ENCODE data around the gene MCEE. TPM values are rescaled to one million over a fixed set of nuclear protein-coding genes. Genes with fewer than 3 reads are reported as not detected.

The MCEE gene
- total and polyA plus RNA-seq, 8 donors: 15.6 to 33.2 (median 24.4) TPM

DNA sequence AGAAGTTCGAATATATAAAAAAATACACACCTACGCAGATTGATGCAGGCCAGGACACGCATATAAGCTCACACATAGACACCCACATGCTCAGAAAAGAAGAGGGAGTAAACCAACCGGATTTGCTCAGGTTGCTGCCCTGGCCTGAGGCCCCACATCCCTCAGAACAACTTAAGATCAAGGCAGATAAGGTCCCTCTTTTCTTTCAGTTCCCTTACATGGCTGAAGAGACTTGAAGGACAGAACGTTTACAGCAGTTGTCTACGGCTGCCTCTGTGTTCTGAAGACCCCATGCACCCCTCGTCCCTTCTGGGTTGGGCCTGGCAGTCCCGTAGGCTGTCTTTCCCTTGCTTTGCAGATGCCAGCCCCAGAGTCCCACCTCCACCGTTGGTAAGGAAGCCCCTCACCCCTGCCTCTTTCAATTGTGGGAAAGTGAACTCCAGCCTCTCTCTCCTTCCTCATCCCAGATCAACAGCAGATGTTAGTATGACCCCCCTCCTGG lies 65.9 kb downstream of the MCEE start:
- Histone ChIP-seq H3K27me3 (peaks cover 0 to 19% of the 10 kb centered on the region in 2 donors), H3K4me1 (peaks cover 2 to 46% of the 10 kb centered on the region in 2 donors), H3K9me3 (no peaks in the 10 kb centered on the region), H3K36me3 (no peaks in the 10 kb centered on the region), H3K4me3 (peak overlapping the region in 1 of 2 donors; percentile 19), H3K27ac (peak overlapping the region; percentile 68 to 95)
- no peak for DNase-seq
- intact Hi-C loops (cut with DNase I): no loop called here
- ATAC-seq: no peak
- TF ChIP-seq, protein P1, sequence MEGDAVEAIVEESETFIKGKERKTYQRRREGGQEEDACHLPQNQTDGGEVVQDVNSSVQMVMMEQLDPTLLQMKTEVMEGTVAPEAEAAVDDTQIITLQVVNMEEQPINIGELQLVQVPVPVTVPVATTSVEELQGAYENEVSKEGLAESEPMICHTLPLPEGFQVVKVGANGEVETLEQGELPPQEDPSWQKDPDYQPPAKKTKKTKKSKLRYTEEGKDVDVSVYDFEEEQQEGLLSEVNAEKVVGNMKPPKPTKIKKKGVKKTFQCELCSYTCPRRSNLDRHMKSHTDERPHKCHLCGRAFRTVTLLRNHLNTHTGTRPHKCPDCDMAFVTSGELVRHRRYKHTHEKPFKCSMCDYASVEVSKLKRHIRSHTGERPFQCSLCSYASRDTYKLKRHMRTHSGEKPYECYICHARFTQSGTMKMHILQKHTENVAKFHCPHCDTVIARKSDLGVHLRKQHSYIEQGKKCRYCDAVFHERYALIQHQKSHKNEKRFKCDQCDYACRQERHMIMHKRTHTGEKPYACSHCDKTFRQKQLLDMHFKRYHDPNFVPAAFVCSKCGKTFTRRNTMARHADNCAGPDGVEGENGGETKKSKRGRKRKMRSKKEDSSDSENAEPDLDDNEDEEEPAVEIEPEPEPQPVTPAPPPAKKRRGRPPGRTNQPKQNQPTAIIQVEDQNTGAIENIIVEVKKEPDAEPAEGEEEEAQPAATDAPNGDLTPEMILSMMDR (IDR thresholded peaks at IDR 0.05): no peak

DNA sequence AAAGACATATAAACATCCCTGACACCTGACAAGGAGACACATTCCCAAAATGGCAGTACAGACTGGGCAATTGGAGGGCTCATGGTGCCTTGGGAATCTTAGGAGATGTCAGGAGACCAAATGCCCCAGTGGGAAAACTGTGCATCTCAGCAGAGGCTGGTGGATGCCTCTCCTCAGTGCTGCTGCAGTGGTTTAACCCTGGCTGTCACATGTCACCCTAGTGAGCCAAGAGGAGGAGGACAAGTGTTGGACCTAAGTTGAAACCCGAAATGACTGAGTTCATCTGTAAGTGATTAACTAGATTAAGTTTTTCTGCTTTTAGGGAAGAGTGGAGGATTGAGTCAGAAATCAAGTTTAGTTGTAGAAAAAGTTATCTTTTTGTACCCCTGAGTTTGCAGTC lies 66.8 kb downstream of the MCEE start:
- intact Hi-C loops (cut with DNase I): no loop called here
- H3K27ac ChIP-seq: peak overlapping the region in 1 of 2 donors; percentile 95

DNA sequence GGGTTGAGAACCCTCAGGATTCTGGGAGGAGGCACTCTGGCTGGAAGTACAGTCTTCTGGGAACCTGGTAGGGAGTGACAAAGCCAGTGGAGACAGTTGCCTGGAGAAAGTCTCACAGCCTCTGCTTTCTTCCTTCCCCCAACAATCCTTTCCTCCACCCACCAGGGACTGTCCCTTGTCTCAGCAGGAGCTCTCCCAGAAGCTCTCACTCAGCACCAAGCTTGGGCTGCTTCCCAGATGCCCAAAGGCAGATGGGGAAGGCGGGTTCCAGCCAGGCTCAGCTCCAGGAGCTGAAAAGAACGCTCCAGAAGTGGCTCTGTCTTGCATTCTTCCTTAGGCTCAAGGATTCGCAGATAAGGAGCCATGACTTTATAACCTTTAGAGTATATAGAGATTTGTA lies 69.2 kb downstream of the MCEE start:
- peaks cover 0 to 19% of the 10 kb centered on the region in 2 donors for H3K27me3 ChIP-seq
- H3K4me1 ChIP-seq: peaks cover 0 to 24% of the 10 kb centered on the region in 2 donors
- no peak overlapping the region for H3K27ac ChIP-seq
- H3K4me3 ChIP-seq: no peak overlapping the region
- DNase-seq: no peak
- no peaks in the 10 kb centered on the region for H3K36me3 ChIP-seq
- no peaks in the 10 kb centered on the region for H3K9me3 ChIP-seq
- intact Hi-C loops (cut with DNase I): no loop called here
- TF ChIP-seq, protein P1 (IDR thresholded peaks at IDR 0.05): no peak
- ATAC-seq: no peak

More for the DNA sequence above, 66.8 kb downstream of the MCEE start:
- Histone ChIP-seq H3K36me3 (no peaks in the 10 kb centered on the region), H3K4me3 (no peak overlapping the region), H3K27me3 (peaks cover 0 to 19% of the 10 kb centered on the region in 2 donors), H3K4me1 (peaks cover 0 to 43% of the 10 kb centered on the region in 2 donors), H3K9me3 (no peaks in the 10 kb centered on the region)
- no peak for DNase-seq
- ATAC-seq: no peak
- TF ChIP-seq, protein P1 (IDR thresholded peaks at IDR 0.05): no peak

DNA sequence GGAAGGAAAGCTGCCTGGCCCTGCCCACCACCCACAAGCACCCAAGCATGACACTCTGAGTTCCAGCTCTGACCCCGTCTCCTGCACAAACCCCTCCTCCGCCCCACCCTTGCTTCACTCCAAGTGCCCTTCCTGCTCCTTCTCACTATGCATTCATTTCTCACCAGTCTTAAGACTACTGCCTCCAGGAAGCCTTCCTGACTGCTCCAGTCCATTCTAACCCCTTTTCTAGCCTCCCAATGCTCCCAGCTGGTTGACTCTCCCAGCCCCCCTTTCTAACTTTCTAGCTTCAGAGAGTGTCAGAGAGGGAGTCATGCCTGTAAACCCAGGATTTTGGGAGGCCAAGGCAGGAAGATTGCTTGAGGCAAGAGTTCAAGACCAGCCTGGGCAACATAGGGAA lies 69.8 kb downstream of the MCEE start:
- DNase-seq: no peak
- intact Hi-C loops (cut with DNase I): no loop called here
- Histone ChIP-seq H3K27ac (no peak overlapping the region), H3K9me3 (no peaks in the 10 kb centered on the region), H3K27me3 (peaks cover 0 to 19% of the 10 kb centered on the region in 2 donors), H3K4me1 (peaks cover 0 to 20% of the 10 kb centered on the region in 2 donors), H3K36me3 (no peaks in the 10 kb centered on the region), H3K4me3 (no peak overlapping the region)
- TF ChIP-seq, protein P1 (IDR thresholded peaks at IDR 0.05): no peak
- ATAC-seq: no peak

Other genes with a start within 250 kb of the MCEE start
- 1 to 10 TPM in 1 of 2 donors, under 1 TPM in 1; 0.71 to 1.3 TPM for gene VAX2, start 229.7 kb downstream of the MCEE start, total RNA-seq
- 1 to 10 TPM; 1.2 to 2.4 (median 1.5) TPM for gene VAX2, start 229.7 kb downstream of the MCEE start, polyA plus RNA-seq (ENCODE audit: insufficient read length in 6 of 6)
- gene ATP6V1B1, start 194.3 kb downstream of the MCEE start, total RNA-seq: under 1 TPM; 0.76 to 0.89 TPM
- 1 to 10 TPM; 3.2 to 5.5 (median 4.9) TPM for gene ATP6V1B1, start 194.3 kb downstream of the MCEE start, polyA plus RNA-seq (ENCODE audit: insufficient read length in 6 of 6)
- under 1 TPM; 0.52 to 0.96 TPM for gene ANKRD53, start 151.6 kb downstream of the MCEE start, total RNA-seq
- 1 to 10 TPM; 2.1 to 4.7 (median 3.0) TPM for gene ANKRD53, start 151.6 kb downstream of the MCEE start, polyA plus RNA-seq (ENCODE audit: insufficient read length in 6 of 6)
- gene TEX261, start 135.4 kb downstream of the MCEE start, total RNA-seq: 10 to 100 TPM; 63.8 to 72.3 TPM
- gene TEX261, start 135.4 kb downstream of the MCEE start, polyA plus RNA-seq (ENCODE audit: insufficient read length in 6 of 6): 10 to 100 TPM; 45.8 to 60.5 (median 54.3) TPM
- gene NAGK, start 61.6 kb downstream of the MCEE start, total RNA-seq: 100 to 1,000 TPM; 138 to 183 TPM
- 100 to 1,000 TPM in 3 of 6 donors, 10 to 100 TPM in 3; 89.7 to 109 (median 101) TPM for gene NAGK, start 61.6 kb downstream of the MCEE start, polyA plus RNA-seq (ENCODE audit: insufficient read length in 6 of 6)
- gene MPHOSPH10, start 405 bp upstream of the MCEE start, total RNA-seq: 10 to 100 TPM; 22.1 to 28.8 TPM
- gene MPHOSPH10, start 405 bp upstream of the MCEE start, polyA plus RNA-seq (ENCODE audit: insufficient read length in 6 of 6): 10 to 100 TPM; 45.6 to 51.1 (median 48.9) TPM
- gene PAIP2B, start 96.9 kb upstream of the MCEE start, total RNA-seq: 1 to 10 TPM; 4.6 to 5.9 TPM
- 10 to 100 TPM in 3 of 6 donors, 1 to 10 TPM in 3; 8.4 to 11.5 (median 10.1) TPM for gene PAIP2B, start 96.9 kb upstream of the MCEE start, polyA plus RNA-seq (ENCODE audit: insufficient read length in 6 of 6)
- gene ZNF638, start 201.6 kb upstream of the MCEE start, total RNA-seq: 10 to 100 TPM; 92.1 to 94.4 TPM
- gene ZNF638, start 201.6 kb upstream of the MCEE start, polyA plus RNA-seq (ENCODE audit: insufficient read length in 6 of 6): 100 to 1,000 TPM; 218 to 280 (median 228) TPM

All from left lung (tissue), 10 donors.